Suprapubic skin (tissue), 4 donors: ENCODE measurements around the gene IL17B. TPM values are rescaled to one million over a fixed set of nuclear protein-coding genes. Genes with fewer than 3 reads are reported as not detected.

ENCODE experiments used
- DNase-seq, 2 donors: peaks; one replicate each; pipeline ENCODE4 v3.0.0-alpha.2; 2019; ENCODE audit warnings: low spot score in 2 of 2
- H3K27ac ChIP-seq: fragments of 200-600 bp; sonication (generic); one replicate; pipeline ENCODE4 v1.5.1; 2019
- H3K27me3 ChIP-seq: fragments of 200-600 bp; sonication (generic); one replicate; pipeline ENCODE4 v1.5.1; 2019
- H3K36me3 ChIP-seq: fragments of 200-600 bp; sonication (generic); one replicate; pipeline ENCODE4 v1.5.1; 2019
- H3K4me1 ChIP-seq: fragments of 200-600 bp; sonication (generic); one replicate; pipeline ENCODE4 v1.5.1; 2019
- H3K4me3 ChIP-seq: fragments of 200-600 bp; sonication (generic); one replicate; pipeline ENCODE4 v1.5.1; 2019; ENCODE audit warnings: mild to moderate bottlenecking
- H3K9me3 ChIP-seq: fragments of 200-600 bp; sonication (generic); one replicate; pipeline ENCODE4 v1.5.1; 2019
- CTCF ChIP-seq, 2 donors: fragments of 200-600 bp in 1 of 2; fragments of 450-650 bp in 1 of 2; sonication (generic) in 1 of 2; IDR thresholded peaks; one replicate each; pipeline ENCODE4 v1.5.1; 2016 to 2019; ENCODE audit warnings: antibody characterized with exemption in 2 of 2, mild to moderate bottlenecking in 1 of 2, moderate library complexity in 1 of 2
- EP300 ChIP-seq: sonication (generic); formaldehyde crosslinking; IDR thresholded peaks from one replicate; pipeline ENCODE4 v1.6.1; 2017; ENCODE audit warnings: antibody characterized with exemption
- POLR2A ChIP-seq, 2 donors: fragments of 450-650 bp; IDR thresholded peaks; one replicate each; pipeline ENCODE4 v1.6.1; 2017; ENCODE audit warnings: antibody characterized with exemption in 2 of 2, mild to moderate bottlenecking in 2 of 2, moderate library complexity in 2 of 2
- POLR2AphosphoS5 ChIP-seq, 3 donors: sonication (generic); formaldehyde crosslinking; IDR thresholded peaks; one replicate each; pipeline ENCODE4 v1.6.1; 2017; ENCODE audit warnings: antibody characterized with exemption in 3 of 3
- WGBS: methylation state at CpG from one replicate; pipeline ENCODE4 v1.1.5; 2018; 5-methylcytosine and 5-hydroxymethylcytosine counted together
- total RNA-seq, 4 donors: library from RNA; depleted of rRNA; stranded (reverse); fragments of >200 nt; gene quantifications; one replicate each; pipeline ENCODE4 v1.1.0, GENCODE V29; 2016

Gene IL17B
- total RNA-seq, 4 donors from 2014 or later: not detected

- 73% methylated on average over 5 of the region's 5 CpGs for WGBS
- Histone ChIP-seq H3K27ac (peak overlapping the region; percentile 12), H3K4me1 (peaks cover 31% of the 10 kb centered on the region), H3K36me3 (peaks cover 6% of the 10 kb centered on the region), H3K27me3 (no peaks in the 10 kb centered on the region), H3K4me3 (no peak overlapping the region), H3K9me3 (no peaks in the 10 kb centered on the region)
- no peak for DNase-seq
- no peak for TF ChIP-seq CTCF (IDR thresholded peaks at IDR 0.05)
- no peak for TF ChIP-seq EP300
- TF ChIP-seq POLR2AphosphoS5 (IDR thresholded peaks at IDR 0.05): no peak
- TF ChIP-seq POLR2A (IDR thresholded peaks at IDR 0.05): no peak
These were observed 42.7 kb upstream of the IL17B start for GRCh38 chr5:149421834-149422233.

- H3K9me3 ChIP-seq: no peaks in the 10 kb centered on the region
- H3K4me3 ChIP-seq: no peak overlapping the region
- TF ChIP-seq POLR2A (IDR thresholded peaks at IDR 0.05) (no peak), POLR2AphosphoS5 (IDR thresholded peaks at IDR 0.05) (no peak), CTCF (IDR thresholded peaks at IDR 0.05) (no peak), EP300 (no peak)
- peaks cover 31% of the 10 kb centered on the region for H3K4me1 ChIP-seq
- peak overlapping the region; percentile 12 for H3K27ac ChIP-seq
- WGBS: 55% methylated on average over 3 of the region's 7 CpGs
- no peak for DNase-seq
- no peaks in the 10 kb centered on the region for H3K27me3 ChIP-seq
- peaks cover 6% of the 10 kb centered on the region for H3K36me3 ChIP-seq
These were observed 42.2 kb upstream of the IL17B start for GRCh38 chr5:149421372-149421685.

GRCh38 chr5:149420545-149421371 lies 41.7 kb upstream of the IL17B start:
- TF ChIP-seq EP300 (no peak), POLR2AphosphoS5 (IDR thresholded peaks at IDR 0.05) (peak; percentile 40 to 87 (median 62))
- H3K9me3 ChIP-seq: no peaks in the 10 kb centered on the region
- peaks cover 31% of the 10 kb centered on the region for H3K4me1 ChIP-seq
- peak overlapping the region; percentile 39 for H3K27ac ChIP-seq
- peaks cover 2% of the 10 kb centered on the region for H3K36me3 ChIP-seq
- 67% methylated on average over 15 of the region's 18 CpGs for WGBS
- DNase-seq: peak in 1 of 2 donors; percentile 81
- no peaks in the 10 kb centered on the region for H3K27me3 ChIP-seq
- H3K4me3 ChIP-seq: no peak overlapping the region

- Histone ChIP-seq H3K4me1 (peaks cover 31% of the 10 kb centered on the region), H3K27ac (peak overlapping the region; percentile 39), H3K9me3 (no peaks in the 10 kb centered on the region), H3K4me3 (no peak overlapping the region), H3K27me3 (no peaks in the 10 kb centered on the region), H3K36me3 (no peaks in the 10 kb centered on the region)
- WGBS: 73% methylated on average over 13 of the region's 13 CpGs
- TF ChIP-seq POLR2AphosphoS5 (IDR thresholded peaks at IDR 0.05): no peak
- TF ChIP-seq EP300: no peak
- no peak for TF ChIP-seq POLR2A (IDR thresholded peaks at IDR 0.05)
- no peak for TF ChIP-seq CTCF (IDR thresholded peaks at IDR 0.05)
- no peak for DNase-seq
These were observed 40.9 kb upstream of the IL17B start for GRCh38 chr5:149419859-149420544.

GRCh38 chr5:149419532-149419858 lies 40.4 kb upstream of the IL17B start:
- Histone ChIP-seq H3K9me3 (no peaks in the 10 kb centered on the region), H3K4me1 (peaks cover 31% of the 10 kb centered on the region), H3K27me3 (no peaks in the 10 kb centered on the region), H3K36me3 (no peaks in the 10 kb centered on the region), H3K4me3 (no peak overlapping the region), H3K27ac (no peak overlapping the region)
- DNase-seq: no peak
- TF ChIP-seq POLR2A (IDR thresholded peaks at IDR 0.05) (no peak), POLR2AphosphoS5 (IDR thresholded peaks at IDR 0.05) (peak in 1 of 3 donors; percentile 13)
- WGBS: 50% methylated on average over 3 of the region's 3 CpGs

- Histone ChIP-seq H3K27me3 (no peaks in the 10 kb centered on the region), H3K27ac (peak overlapping the region; percentile 16), H3K4me3 (no peak overlapping the region), H3K36me3 (no peaks in the 10 kb centered on the region), H3K4me1 (peaks cover 31% of the 10 kb centered on the region), H3K9me3 (no peaks in the 10 kb centered on the region)
- no peak for TF ChIP-seq POLR2AphosphoS5 (IDR thresholded peaks at IDR 0.05)
- WGBS: 80% methylated on average over 6 of the region's 6 CpGs
- DNase-seq: no peak
These were observed 39.9 kb upstream of the IL17B start for GRCh38 chr5:149418910-149419531.
